Pulmonary artery endothelial cell (primary cell): ENCODE results near the gene MYO18B. TPM values are rescaled to one million over a fixed set of nuclear protein-coding genes. Genes with fewer than 3 reads are reported as not detected.

Source experiments
- DNase-seq: peaks from one replicate; pipeline ENCODE4 v3.0.0-alpha.2; 2011; ENCODE audit warnings: low read depth, low spot score
- total RNA-seq: library from RNA; depleted of rRNA; stranded (reverse); fragments of >200 nt; gene quantifications from 2 replicates; pipeline ENCODE4 v1.2.3, GENCODE V29; 2014

Gene MYO18B
- total RNA-seq, 1 donor from 2014 or later = not detected

- no peak for DNase-seq
Measured at GRCh38 chr22:25896592-25896991, 154.6 kb downstream of the MYO18B start.

- no peak for DNase-seq
Measured at GRCh38 chr22:25898707-25899365, 156.8 kb downstream of the MYO18B start.

- DNase-seq = no peak
Measured at GRCh38 chr22:25899566-25899965, 157.6 kb downstream of the MYO18B start.

- no peak for DNase-seq
Measured at GRCh38 chr22:25900390-25900789, 158.4 kb downstream of the MYO18B start.

- no peak for DNase-seq
Measured at GRCh38 chr22:25900880-25901279, 158.9 kb downstream of the MYO18B start.

- DNase-seq = no peak
Measured at GRCh38 chr22:25902402-25902801, 160.4 kb downstream of the MYO18B start.

GRCh38 chr22:25903294-25903693 lies 161.3 kb downstream of the MYO18B start:
- no peak for DNase-seq

GRCh38 chr22:25908212-25908611 lies 166.2 kb downstream of the MYO18B start:
- DNase-seq = no peak

- no peak for DNase-seq
Measured at GRCh38 chr22:25908755-25909154, 166.8 kb downstream of the MYO18B start.

- DNase-seq = no peak
Measured at GRCh38 chr22:25909614-25910387, 167.8 kb downstream of the MYO18B start.

- no peak for DNase-seq
Measured at GRCh38 chr22:25911243-25911972, 169.4 kb downstream of the MYO18B start.

GRCh38 chr22:25919452-25919851 lies 177.5 kb downstream of the MYO18B start:
- no peak for DNase-seq

GRCh38 chr22:25922141-25922540 lies 180.2 kb downstream of the MYO18B start:
- no peak for DNase-seq

- DNase-seq = no peak
Measured at GRCh38 chr22:25923914-25924313, 181.9 kb downstream of the MYO18B start.

GRCh38 chr22:25928038-25928437 lies 186.1 kb downstream of the MYO18B start:
- DNase-seq = no peak

- no peak for DNase-seq
Measured at GRCh38 chr22:25929321-25929878, 187.4 kb downstream of the MYO18B start.

GRCh38 chr22:25930083-25930482 lies 188.1 kb downstream of the MYO18B start:
- no peak for DNase-seq

- no peak for DNase-seq
Measured at GRCh38 chr22:25930788-25931310, 188.9 kb downstream of the MYO18B start.

GRCh38 chr22:25933158-25933788 lies 191.3 kb downstream of the MYO18B start:
- DNase-seq = no peak

GRCh38 chr22:25935266-25936058 lies 193.5 kb downstream of the MYO18B start:
- DNase-seq = no peak
